Measurements from ENCODE around the gene NCOA5.

NCOA5 gene

DNA sequence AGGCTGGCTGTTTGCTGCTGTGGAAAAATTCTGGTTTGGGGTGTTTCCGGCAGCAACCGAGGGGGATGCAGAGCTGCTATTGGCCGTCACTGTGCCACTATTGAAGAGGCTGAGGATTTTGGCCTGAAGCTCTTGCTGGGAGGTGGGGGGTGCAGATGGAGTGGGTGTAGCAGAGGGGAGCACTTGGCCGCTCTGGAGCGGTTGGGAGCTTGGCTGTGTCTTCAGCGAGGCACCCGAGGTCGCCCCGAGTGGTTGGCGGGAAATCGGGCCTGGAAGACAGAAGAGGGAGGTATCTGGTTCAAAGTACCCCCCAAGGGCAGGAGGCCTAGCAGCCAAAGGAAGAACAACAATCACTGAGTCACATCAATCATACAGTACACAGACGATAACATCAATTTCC, 27.1 kb downstream of the NCOA5 start:
- DNase-seq (ENCODE audit: low read depth) = no peak
- TF ChIP-seq, protein P1, sequence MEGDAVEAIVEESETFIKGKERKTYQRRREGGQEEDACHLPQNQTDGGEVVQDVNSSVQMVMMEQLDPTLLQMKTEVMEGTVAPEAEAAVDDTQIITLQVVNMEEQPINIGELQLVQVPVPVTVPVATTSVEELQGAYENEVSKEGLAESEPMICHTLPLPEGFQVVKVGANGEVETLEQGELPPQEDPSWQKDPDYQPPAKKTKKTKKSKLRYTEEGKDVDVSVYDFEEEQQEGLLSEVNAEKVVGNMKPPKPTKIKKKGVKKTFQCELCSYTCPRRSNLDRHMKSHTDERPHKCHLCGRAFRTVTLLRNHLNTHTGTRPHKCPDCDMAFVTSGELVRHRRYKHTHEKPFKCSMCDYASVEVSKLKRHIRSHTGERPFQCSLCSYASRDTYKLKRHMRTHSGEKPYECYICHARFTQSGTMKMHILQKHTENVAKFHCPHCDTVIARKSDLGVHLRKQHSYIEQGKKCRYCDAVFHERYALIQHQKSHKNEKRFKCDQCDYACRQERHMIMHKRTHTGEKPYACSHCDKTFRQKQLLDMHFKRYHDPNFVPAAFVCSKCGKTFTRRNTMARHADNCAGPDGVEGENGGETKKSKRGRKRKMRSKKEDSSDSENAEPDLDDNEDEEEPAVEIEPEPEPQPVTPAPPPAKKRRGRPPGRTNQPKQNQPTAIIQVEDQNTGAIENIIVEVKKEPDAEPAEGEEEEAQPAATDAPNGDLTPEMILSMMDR (IDR thresholded peaks at IDR 0.05; ENCODE audit: low read depth, low read length) = no peak
- no peak for TF ChIP-seq MYC (IDR thresholded peaks at IDR 0.05; ENCODE audit: low read depth, low read length)
- TF ChIP-seq POLR2A (IDR thresholded peaks at IDR 0.05; ENCODE audit: extremely low read depth, insufficient read length) = no peak
- TF ChIP-seq, protein P2, sequence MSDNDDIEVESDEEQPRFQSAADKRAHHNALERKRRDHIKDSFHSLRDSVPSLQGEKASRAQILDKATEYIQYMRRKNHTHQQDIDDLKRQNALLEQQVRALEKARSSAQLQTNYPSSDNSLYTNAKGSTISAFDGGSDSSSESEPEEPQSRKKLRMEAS (IDR thresholded peaks at IDR 0.05; ENCODE audit: low read depth, low read length) = no peak

DNA sequence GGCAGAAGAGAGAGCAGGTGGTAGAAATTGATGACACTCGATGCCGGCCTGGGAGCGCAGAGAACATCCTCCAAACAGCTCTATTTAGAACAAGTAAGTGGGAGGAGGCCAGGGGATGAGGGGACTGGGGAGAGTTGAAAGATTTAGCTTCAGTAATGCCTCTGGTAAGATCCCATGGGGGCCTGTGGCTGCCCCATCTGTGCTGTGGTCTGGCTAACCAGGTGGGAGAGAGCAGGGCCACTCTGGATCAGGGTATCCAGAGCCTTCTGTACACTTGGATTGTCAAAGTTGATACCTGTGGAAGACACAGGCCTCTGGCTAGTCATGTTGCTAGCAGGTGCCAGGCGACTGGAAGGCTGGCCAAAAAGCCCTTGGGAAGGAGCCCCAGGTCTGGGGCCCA, 27.6 kb downstream of the NCOA5 start:
- TF ChIP-seq, protein P1 (IDR thresholded peaks at IDR 0.05; ENCODE audit: low read depth, low read length) = no peak
- TF ChIP-seq MYC (IDR thresholded peaks at IDR 0.05; ENCODE audit: low read depth, low read length) = no peak
- TF ChIP-seq POLR2A (IDR thresholded peaks at IDR 0.05; ENCODE audit: extremely low read depth, insufficient read length) = no peak
- TF ChIP-seq, protein P2 (IDR thresholded peaks at IDR 0.05; ENCODE audit: low read depth, low read length) = no peak
- H3K4me3 ChIP-seq (ENCODE audit: low read depth, low read length) = no peak overlapping the region
- no peak for DNase-seq (ENCODE audit: low read depth)

More for the DNA sequence above, 27.1 kb downstream of the NCOA5 start:
- no peak overlapping the region for H3K4me3 ChIP-seq (ENCODE audit: low read depth, low read length)

DNA sequence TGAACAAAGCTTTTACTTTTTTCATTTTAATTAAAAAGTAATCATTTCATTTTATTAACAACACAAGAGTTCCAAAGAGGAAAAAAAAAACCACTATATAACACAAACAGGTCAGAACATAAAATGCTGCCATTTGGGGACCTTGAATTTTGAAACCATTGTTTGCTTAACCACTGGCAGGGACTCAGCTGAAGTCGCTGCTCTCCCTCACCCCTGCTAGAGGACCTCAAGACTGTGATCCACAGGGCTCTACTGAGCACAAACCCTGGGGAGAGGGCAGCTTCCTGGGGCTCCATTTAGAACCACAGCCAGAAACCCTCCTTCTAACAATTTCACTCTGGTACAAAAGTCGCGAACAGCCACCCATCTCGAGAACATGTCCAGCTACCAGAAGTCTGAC, 28.8 kb downstream of the NCOA5 start:
- TF ChIP-seq POLR2A (IDR thresholded peaks at IDR 0.05; ENCODE audit: extremely low read depth, insufficient read length) (no peak), MYC (IDR thresholded peaks at IDR 0.05; ENCODE audit: low read depth, low read length) (no peak)
- TF ChIP-seq, protein P2 (IDR thresholded peaks at IDR 0.05; ENCODE audit: low read depth, low read length) = no peak
- TF ChIP-seq, protein P1 (IDR thresholded peaks at IDR 0.05; ENCODE audit: low read depth, low read length) = no peak
- H3K4me3 ChIP-seq (ENCODE audit: low read depth, low read length) = no peak overlapping the region
- DNase-seq (ENCODE audit: low read depth) = peak; percentile 40

DNA sequence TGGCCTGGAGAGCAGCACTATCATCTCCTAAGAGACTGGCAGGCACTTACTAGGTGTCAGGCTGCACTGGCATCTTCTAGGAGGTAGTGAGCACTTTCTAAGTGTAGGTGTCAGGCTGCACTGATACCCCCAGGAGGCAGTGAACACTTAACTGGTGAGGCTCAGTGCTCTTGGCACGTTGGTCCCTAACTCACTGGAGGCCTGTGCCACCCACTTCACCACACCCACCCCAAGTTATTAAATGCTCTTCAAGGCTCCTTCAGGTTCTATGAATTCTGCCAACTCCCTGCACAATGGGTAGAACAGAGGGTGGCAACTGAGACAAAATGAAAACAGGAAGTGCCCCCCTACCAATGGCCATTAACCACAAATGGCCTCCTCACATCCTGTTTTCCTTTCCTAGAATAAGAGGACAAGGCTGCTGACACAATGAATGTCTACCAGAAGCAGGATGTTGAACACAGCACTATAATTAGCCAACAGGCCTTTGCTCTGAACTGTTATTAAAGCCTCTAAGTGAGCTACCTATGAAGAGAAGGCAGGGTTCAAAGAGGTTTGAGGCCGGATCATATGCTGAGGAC, 29.4 kb downstream of the NCOA5 start:
- TF ChIP-seq, protein P1 (IDR thresholded peaks at IDR 0.05; ENCODE audit: low read depth, low read length) = no peak
- TF ChIP-seq, protein P2 (IDR thresholded peaks at IDR 0.05; ENCODE audit: low read depth, low read length) = peak; percentile 26; the same call in 1 of the 2 replicates
- TF ChIP-seq MYC (IDR thresholded peaks at IDR 0.05; ENCODE audit: low read depth, low read length) (peak; percentile 20; the same call in 1 of the 2 replicates), POLR2A (IDR thresholded peaks at IDR 0.05; ENCODE audit: extremely low read depth, insufficient read length) (no peak)
- no peak overlapping the region for H3K4me3 ChIP-seq (ENCODE audit: low read depth, low read length)
- peak; percentile 89 for DNase-seq (ENCODE audit: low read depth)

DNA sequence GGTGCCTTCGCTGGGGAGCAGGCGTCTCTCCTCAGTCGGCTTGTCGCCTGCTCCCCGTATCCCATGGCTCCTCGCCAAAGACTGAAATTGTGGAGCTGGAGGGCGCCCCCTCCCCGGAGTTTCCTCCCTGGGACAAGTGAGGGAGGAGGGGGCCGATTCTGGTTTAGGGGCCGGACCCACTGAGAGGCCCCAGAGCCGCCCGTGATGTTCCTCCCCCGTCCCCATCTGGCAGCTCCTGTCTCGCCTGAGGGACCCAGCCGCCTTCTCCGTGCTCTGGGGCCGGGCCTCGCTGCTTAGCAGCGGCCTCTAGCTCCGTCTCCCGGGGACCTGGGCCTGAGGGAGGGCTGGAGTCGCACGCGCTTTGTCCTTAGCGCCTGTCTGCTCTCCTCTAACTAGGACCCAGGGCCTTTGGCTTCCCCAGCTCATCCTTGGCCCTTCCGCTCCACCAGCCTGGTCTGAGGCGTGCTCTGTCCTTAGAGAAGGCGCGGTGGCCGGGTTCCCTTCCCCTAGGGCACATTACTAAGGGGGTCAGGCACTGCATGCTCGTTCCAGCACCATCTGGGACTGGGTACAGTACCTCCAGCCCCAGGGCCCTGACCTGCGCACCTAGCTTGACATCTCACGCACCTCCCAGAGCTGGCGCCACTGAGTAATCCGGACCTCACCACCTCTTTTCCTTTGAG, 31.0 kb downstream of the NCOA5 start:
- no peak for TF ChIP-seq POLR2A (IDR thresholded peaks at IDR 0.05; ENCODE audit: extremely low read depth, insufficient read length)
- TF ChIP-seq, protein P2 (IDR thresholded peaks at IDR 0.05; ENCODE audit: low read depth, low read length) = no peak
- TF ChIP-seq MYC (IDR thresholded peaks at IDR 0.05; ENCODE audit: low read depth, low read length) = no peak
- TF ChIP-seq, protein P1 (IDR thresholded peaks at IDR 0.05; ENCODE audit: low read depth, low read length) = no peak
- DNase-seq (ENCODE audit: low read depth) = peak; percentile 83
- no peak overlapping the region for H3K4me3 ChIP-seq (ENCODE audit: low read depth, low read length)
